HepG2 (cell line): Measurements from ENCODE around the gene THBS2. TPM values are rescaled to one million over a fixed set of nuclear protein-coding genes. Genes with fewer than 3 reads are reported as not detected.

Experiments used
- ATAC-seq: fragments of 200-7000 bp; cut with Tn5 transposase; 3 replicates; pipeline ENCODE4 v1.9.1; 2020; ENCODE audit warnings: mild to moderate bottlenecking, moderate library complexity
- BruUV-seq: library from RNA; stranded (reverse); fragments of 400-500 nt; replicated peaks from 2 replicates; lab custom pipeline; 2021; lab: Mats Ljungman, UMichigan
- CTCF ChIA-PET: fragments of 300-600 bp; formaldehyde crosslinking; extraction: SDS; loops from one replicate; lab custom pipeline; 2021; ENCODE audit warnings: low total read pairs, inconsistent platforms, low intra/inter-chr PET ratio; lab: Yijun Ruan, JAX
- POLR2A ChIA-PET: fragments of 350-600 bp; sonication (Branson Sonifier 250); formaldehyde crosslinking; loops from one replicate; lab custom pipeline; 2020; ENCODE audit warnings: antibody characterized with exemption, inconsistent platforms; lab: Yijun Ruan, JAX
- DNase-seq: peaks from one replicate; pipeline ENCODE4 v3.0.0-alpha.2; 2015; ENCODE audit warnings: low spot score
- FAIRE-seq: peaks from 3 replicates; lab custom pipeline; 2011; peaks lifted over from hg19 to GRCh38; lab: Jason Lieb, UNC
- H2AFZ ChIP-seq: one replicate; pipeline ENCODE4 v1.6.1; 2011; ENCODE audit warnings: low read length, inconsistent platforms
- H3K27ac ChIP-seq: fragments of 300-600 bp; 3 replicates; pipeline ENCODE4 v1.8.0; 2011; ENCODE audit warnings: mixed run types, mild to moderate bottlenecking, mixed read lengths, low read length, inconsistent platforms; ENCODE audit not compliant: insufficient read depth; ENCODE audit errors: extremely low read length
- H3K27me3 ChIP-seq, 2 experiments: fragments of 200-600 bp in 1 of 2; 2 replicates in 1 of 2; 3 replicates in 1 of 2; pipeline versions ENCODE4 v1.6.0 to v1.8.0; 2011; ENCODE audit warnings: low read length in 2 of 2, mild to moderate bottlenecking in 2 of 2, moderate library complexity in 2 of 2, inconsistent platforms in 1 of 2; ENCODE audit not compliant: insufficient read depth in 2 of 2, control insufficient read depth in 1 of 2
- H3K36me3 ChIP-seq, 2 experiments: fragments of 200-600 bp in 1 of 2; replicated peaks in 1 of 2; 2 replicates in 1 of 2; 3 replicates in 1 of 2; pipeline versions ENCODE4 v1.5.1 to v1.8.0; 2011; ENCODE audit warnings: low read length in 2 of 2, inconsistent platforms in 1 of 2; ENCODE audit not compliant: insufficient read depth in 2 of 2, control insufficient read depth in 1 of 2
- H3K4me1 ChIP-seq: 2 replicates; pipeline ENCODE4 v1.5.1; 2012; ENCODE audit warnings: low read length, inconsistent platforms; ENCODE audit not compliant: insufficient read depth
- H3K4me2 ChIP-seq: 2 replicates; pipeline ENCODE4 v1.6.0; 2011; ENCODE audit warnings: low read depth, low read length, inconsistent platforms
- H3K4me3 ChIP-seq, 3 experiments: fragments of 200-600 bp in 1 of 3; sonication (generic), shearing (Covaris generic) in 1 of 3; replicated peaks in 1 of 3; 2 replicates each; pipeline ENCODE4 v1.5.1; 2011 to 2016; ENCODE audit warnings: low read length in 3 of 3, inconsistent platforms in 2 of 3, low read depth in 2 of 3, mild to moderate bottlenecking in 2 of 3, control low read depth in 1 of 3, mixed read lengths in 1 of 3; ENCODE audit not compliant: insufficient read depth in 1 of 3
- H3K79me2 ChIP-seq: one replicate; pipeline ENCODE4 v1.6.1; 2011; ENCODE audit warnings: low read length, inconsistent platforms; ENCODE audit not compliant: insufficient read depth
- H3K9ac ChIP-seq: 2 replicates; pipeline ENCODE4 v1.6.0; 2011; ENCODE audit warnings: mild to moderate bottlenecking, low read depth, low read length, inconsistent platforms; ENCODE audit not compliant: insufficient read depth
- H3K9me3 ChIP-seq: 2 replicates; pipeline ENCODE4 v1.5.1; 2012; ENCODE audit warnings: mild to moderate bottlenecking, low read length
- H4K20me1 ChIP-seq: 2 replicates; pipeline ENCODE4 v1.6.0; 2011; ENCODE audit warnings: inconsistent platforms, mild to moderate bottlenecking, low read length, moderate library complexity; ENCODE audit not compliant: insufficient read depth
- ASH2L ChIP-seq: fragments of 300-600, 200-600 bp; sonication (generic); IDR thresholded peaks from 2 replicates; pipeline ENCODE4 v1.7.0; 2017; ENCODE audit warnings: low read depth, mild to moderate bottlenecking, moderate library complexity, mixed read lengths, low read length; ENCODE audit not compliant: insufficient read length
- HNRNPL ChIP-seq: fragments of 200-400 bp; formaldehyde crosslinking; IDR thresholded peaks from 2 replicates; pipeline ENCODE4 v1.6.1; 2017; ENCODE audit warnings: mild to moderate bottlenecking, low read depth, low read length
- JUNB ChIP-seq: sonication (generic); formaldehyde crosslinking; IDR thresholded peaks from 2 replicates; pipeline ENCODE4 v1.8.0; 2022; ENCODE audit warnings: missing genetic modification reagents, mild to moderate bottlenecking, borderline replicate concordance
- PHF5A ChIP-seq: IDR thresholded peaks from one replicate; pipeline ENCODE4 v1.6.1; 2018; ENCODE audit warnings: low read depth, missing genetic modification reagents; ENCODE audit not compliant: unreplicated experiment
- POLR2G ChIP-seq: fragments of 200-400 bp; formaldehyde crosslinking; IDR thresholded peaks from 2 replicates; pipeline ENCODE4 v1.6.1; 2018; ENCODE audit warnings: mild to moderate bottlenecking, low read depth, low read length, moderate library complexity
- SNAPC5 ChIP-seq: sonication (generic); formaldehyde crosslinking; IDR thresholded peaks from 2 replicates; pipeline ENCODE4 v1.8.1; 2023; ENCODE audit warnings: mild to moderate bottlenecking, missing genetic modification reagents, borderline replicate concordance
- SRF ChIP-seq: IDR thresholded peaks from 2 replicates; pipeline ENCODE4 v1.6.1; 2011; ENCODE audit warnings: mild to moderate bottlenecking, low read depth, low read length, moderate library complexity
- ZC3H4 ChIP-seq: sonication (generic); formaldehyde crosslinking; IDR thresholded peaks from 2 replicates; pipeline ENCODE4 v1.4.0; 2020; ENCODE audit warnings: missing genetic modification reagents, borderline replicate concordance
- ZNF335 ChIP-seq: sonication (generic); formaldehyde crosslinking; IDR thresholded peaks from 2 replicates; pipeline ENCODE4 v1.4.0; 2020; ENCODE audit warnings: missing genetic modification reagents
- ZNF547 ChIP-seq: sonication (generic); formaldehyde crosslinking; IDR thresholded peaks from 2 replicates; pipeline ENCODE4 v1.5.1; 2020; ENCODE audit warnings: mild to moderate bottlenecking, missing genetic modification reagents
- ZNF724P ChIP-seq: sonication (generic); formaldehyde crosslinking; IDR thresholded peaks from 2 replicates; pipeline ENCODE4 v1.8.0; 2022; ENCODE audit warnings: missing genetic modification reagents, borderline replicate concordance
- in situ Hi-C: cut with HindIII; loops from 2 replicates; pipeline ENCODE4 v1.10.0; 2017; ENCODE audit warnings: low pct_unique_long_range_greater_than_20kb; ENCODE audit not compliant: extremely low pct_ligation_motif_present
- intact Hi-C: fragments of 100-400 bp; cut with micrococcal nuclease; formaldehyde crosslinking; loops from one replicate; pipeline ENCODE4 v1.10.0; 2022; ENCODE audit not compliant: unreplicated experiment
- polyA plus RNA-seq, 8 experiments: library from polyadenylated mRNA; depleted of rRNA in 3 of 8; stranded (reverse) in 7 of 8; unstranded in 1 of 8; fragments of >200 nt; fragmentation: Illumina TruSeq in 4 of 8; extraction: Trizol in 4 of 8; gene quantifications; 2 replicates each; pipeline versions ENCODE4 v1.2.1 to v1.2.3, GENCODE V29; 2011 to 2016; ENCODE audit warnings: low read depth in 4 of 8, missing spikeins in 1 of 8, mixed read lengths in 1 of 8; ENCODE audit not compliant: insufficient read depth in 1 of 8
- total RNA-seq, 5 experiments: library from RNA; depleted of rRNA; stranded (reverse); fragments of >200 nt; fragmentation: Illumina TruSeq; extraction: Trizol; gene quantifications; 2 replicates each; pipeline ENCODE4 v1.2.3, GENCODE V29; 2016; ENCODE audit warnings: low read depth in 1 of 5
- TF ChIP-seq, protein P1 (sequence below): sonication (generic); formaldehyde crosslinking; IDR thresholded peaks from 2 replicates; pipeline ENCODE4 v1.4.0; 2020; ENCODE audit warnings: mild to moderate bottlenecking, missing genetic modification reagents
- TF ChIP-seq, protein P2 (sequence below): IDR thresholded peaks from 2 replicates; pipeline ENCODE4 v1.6.1; 2016; ENCODE audit warnings: missing biosample characterization, missing genetic modification reagents, low read depth
- TF ChIP-seq, protein P3 (sequence below), 2 experiments: sonication (generic) in 1 of 2; formaldehyde crosslinking in 1 of 2; IDR thresholded peaks; 2 replicates each; pipeline versions ENCODE4 v1.5.1 to v1.6.1; 2011 to 2020; ENCODE audit warnings: borderline replicate concordance in 1 of 2, low read depth in 1 of 2, low read length in 1 of 2, mild to moderate bottlenecking in 1 of 2, missing genetic modification reagents in 1 of 2, moderate library complexity in 1 of 2
- TF ChIP-seq, protein P4 (sequence below): sonication (generic); formaldehyde crosslinking; IDR thresholded peaks from 2 replicates; pipeline ENCODE4 v1.4.0; 2020; ENCODE audit warnings: missing genetic modification reagents, borderline replicate concordance

Gene THBS2
- total and polyA plus RNA-seq, 2 of the 13 experiments (the other 11 are each of a cell fraction or from before 2014, with no cell fraction given): 0.12 to 0.15 TPM

- BruUV-seq: no TSS peak
- ChIA-PET POLR2A (no interaction called here), CTCF (no interaction called here)
- no peak for DNase-seq
- ATAC-seq: no peak
- Histone ChIP-seq H3K4me1 (peaks cover 8% of the 10 kb centered on the region), H3K9me3 (peaks cover 13% of the 10 kb centered on the region), H2AFZ (no peak overlapping the region), H3K27ac (no peak overlapping the region), H3K4me3 (no peak overlapping the region), H3K79me2 (no peaks in the 10 kb centered on the region), H3K27me3 (no peaks in the 10 kb centered on the region), H3K4me2 (no peak overlapping the region), H3K9ac (no peak overlapping the region), H4K20me1 (no peaks in the 10 kb centered on the region), H3K36me3 (no peaks in the 10 kb centered on the region)
- intact Hi-C loops: no loop called here
- in situ Hi-C loops: no loop called here
- FAIRE-seq: no peak
- TF ChIP-seq, protein P1, sequence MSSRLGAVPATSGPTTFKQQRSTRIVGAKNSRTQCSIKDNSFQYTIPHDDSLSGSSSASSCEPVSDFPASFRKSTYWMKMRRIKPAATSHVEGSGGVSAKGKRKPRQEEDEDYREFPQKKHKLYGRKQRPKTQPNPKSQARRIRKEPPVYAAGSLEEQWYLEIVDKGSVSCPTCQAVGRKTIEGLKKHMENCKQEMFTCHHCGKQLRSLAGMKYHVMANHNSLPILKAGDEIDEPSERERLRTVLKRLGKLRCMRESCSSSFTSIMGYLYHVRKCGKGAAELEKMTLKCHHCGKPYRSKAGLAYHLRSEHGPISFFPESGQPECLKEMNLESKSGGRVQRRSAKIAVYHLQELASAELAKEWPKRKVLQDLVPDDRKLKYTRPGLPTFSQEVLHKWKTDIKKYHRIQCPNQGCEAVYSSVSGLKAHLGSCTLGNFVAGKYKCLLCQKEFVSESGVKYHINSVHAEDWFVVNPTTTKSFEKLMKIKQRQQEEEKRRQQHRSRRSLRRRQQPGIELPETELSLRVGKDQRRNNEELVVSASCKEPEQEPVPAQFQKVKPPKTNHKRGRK (CRISPR knock-in tag): no peak
- TF ChIP-seq POLR2G (no peak), ZNF724P (no peak), ZNF547 (no peak), HNRNPL (no peak), ZNF335 (CRISPR knock-in tag) (no peak), PHF5A (CRISPR knock-in tag) (no peak), ASH2L (no peak), SRF (no peak), SNAPC5 (CRISPR knock-in tag) (no peak), JUNB (CRISPR knock-in tag) (no peak), ZC3H4 (CRISPR knock-in tag) (no peak)
- TF ChIP-seq, protein P2, sequence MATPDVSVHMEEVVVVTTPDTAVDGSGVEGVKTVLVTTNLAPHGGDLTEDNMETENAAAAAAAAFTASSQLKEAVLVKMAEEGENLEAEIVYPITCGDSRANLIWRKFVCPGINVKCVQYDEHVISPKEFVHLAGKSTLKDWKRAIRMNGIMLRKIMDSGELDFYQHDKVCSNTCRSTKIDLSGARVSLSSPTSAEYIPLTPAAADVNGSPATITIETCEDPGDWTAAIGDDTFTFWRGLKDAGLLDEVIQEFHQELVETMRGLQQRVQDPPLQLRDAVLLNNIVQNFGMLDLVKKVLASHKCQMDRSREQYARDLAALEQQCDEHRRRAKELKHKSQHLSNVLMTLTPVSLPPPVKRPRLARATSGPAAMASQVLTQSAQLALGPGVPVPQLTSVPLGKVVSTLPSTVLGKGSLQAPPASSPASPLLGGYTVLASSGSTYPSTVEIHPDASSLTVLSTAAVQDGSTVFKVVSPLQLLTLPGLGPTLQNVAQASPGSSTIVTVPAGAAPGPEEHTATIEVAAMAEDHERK (CRISPR knock-in tag): no peak
- TF ChIP-seq, protein P3, sequence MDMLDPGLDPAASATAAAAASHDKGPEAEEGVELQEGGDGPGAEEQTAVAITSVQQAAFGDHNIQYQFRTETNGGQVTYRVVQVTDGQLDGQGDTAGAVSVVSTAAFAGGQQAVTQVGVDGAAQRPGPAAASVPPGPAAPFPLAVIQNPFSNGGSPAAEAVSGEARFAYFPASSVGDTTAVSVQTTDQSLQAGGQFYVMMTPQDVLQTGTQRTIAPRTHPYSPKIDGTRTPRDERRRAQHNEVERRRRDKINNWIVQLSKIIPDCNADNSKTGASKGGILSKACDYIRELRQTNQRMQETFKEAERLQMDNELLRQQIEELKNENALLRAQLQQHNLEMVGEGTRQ (IDR thresholded peaks at IDR 0.05; ENCODE audit: low read depth, low read length): no peak
- TF ChIP-seq, protein P3 (CRISPR knock-in tag; IDR thresholded peaks at IDR 0.05; ENCODE audit: borderline replicate concordance): no peak
- TF ChIP-seq, protein P4, sequence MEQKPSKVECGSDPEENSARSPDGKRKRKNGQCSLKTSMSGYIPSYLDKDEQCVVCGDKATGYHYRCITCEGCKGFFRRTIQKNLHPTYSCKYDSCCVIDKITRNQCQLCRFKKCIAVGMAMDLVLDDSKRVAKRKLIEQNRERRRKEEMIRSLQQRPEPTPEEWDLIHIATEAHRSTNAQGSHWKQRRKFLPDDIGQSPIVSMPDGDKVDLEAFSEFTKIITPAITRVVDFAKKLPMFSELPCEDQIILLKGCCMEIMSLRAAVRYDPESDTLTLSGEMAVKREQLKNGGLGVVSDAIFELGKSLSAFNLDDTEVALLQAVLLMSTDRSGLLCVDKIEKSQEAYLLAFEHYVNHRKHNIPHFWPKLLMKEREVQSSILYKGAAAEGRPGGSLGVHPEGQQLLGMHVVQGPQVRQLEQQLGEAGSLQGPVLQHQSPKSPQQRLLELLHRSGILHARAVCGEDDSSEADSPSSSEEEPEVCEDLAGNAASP (CRISPR knock-in tag): no peak
Observed at GRCh38 chr6:169302255-169302654, 48.6 kb upstream of the THBS2 start.
